Activated CD4-positive, alpha-beta memory T cell treated with anti-CD3 and anti-CD28 coated beads, Interleukin-2, amount 10 ng/mL, durations not matched to agents 7 days and 5 days (primary cell): ENCODE results near the gene HSPB7. TPM values are rescaled to one million over a fixed set of nuclear protein-coding genes. Genes with fewer than 3 reads are reported as not detected.
A peak's percentile ranks its signal among the peaks of the same experiment; 100 is the strongest.
"Not testable (repeated sequence)": the region's sequence is repeated elsewhere in the genome, so short reads cannot be mapped to it uniquely, and the experiment has no call there.

ENCODE experiments used
- CTCF ChIA-PET: fragments of 350-600 bp; sonication (Branson Sonifier 250); formaldehyde crosslinking; loops from one replicate; lab custom pipeline; 2021; ENCODE audit warnings: antibody characterized with exemption, inconsistent platforms; lab: Charles Lee
- POLR2A ChIA-PET: fragments of 350-600 bp; sonication (Branson Sonifier 250); formaldehyde crosslinking; loops from one replicate; lab custom pipeline; 2021; ENCODE audit warnings: antibody characterized with exemption; lab: Charles Lee
- DNase-seq: peaks from one replicate; pipeline ENCODE4 v3.0.0-alpha.2; 2020
- H3K27ac Mint-ChIP-seq: one replicate; pipeline ENCODE4 v1.8.0; 2021; ENCODE audit warnings: mild to moderate bottlenecking, mixed read lengths
- H3K27me3 Mint-ChIP-seq: one replicate; pipeline ENCODE4 v1.8.0; 2021; ENCODE audit warnings: mixed read lengths
- H3K36me3 Mint-ChIP-seq: one replicate; pipeline ENCODE4 v1.8.0; 2021; ENCODE audit warnings: low read depth, mixed read lengths
- H3K4me1 Mint-ChIP-seq: one replicate; pipeline ENCODE4 v1.8.0; 2021; ENCODE audit warnings: mixed read lengths
- H3K4me3 Mint-ChIP-seq: one replicate; pipeline ENCODE4 v1.8.0; 2021; ENCODE audit warnings: mild to moderate bottlenecking, mixed read lengths
- H3K9me3 Mint-ChIP-seq: one replicate; pipeline ENCODE4 v1.8.0; 2021; ENCODE audit warnings: mixed read lengths
- total RNA-seq, 2 experiments: library from RNA; stranded (reverse); gene quantifications; one replicate each; pipeline ENCODE4 v1.2.3, GENCODE V29; 2021

HSPB7 gene
- total RNA-seq, 2 experiments from 2014 or later = not detected

- H3K4me1 Mint-ChIP-seq = peaks cover 8% of the 10 kb centered on the region
- DNase-seq = no peak
- no peak overlapping the region for H3K4me3 Mint-ChIP-seq
- no peaks in the 10 kb centered on the region for H3K9me3 Mint-ChIP-seq
- ChIA-PET POLR2A (no interaction called here), CTCF (interaction anchor here (0.7 to 3.0 kb wide), 15 partner anchors 9 to 349 kb away, joined by 3 to 13 read pairs (median 4); partner anchors contain the start of gene ZBTB17)
- peaks cover 6% of the 10 kb centered on the region for H3K27me3 Mint-ChIP-seq
- no peaks in the 10 kb centered on the region for H3K36me3 Mint-ChIP-seq
- H3K27ac Mint-ChIP-seq = no peak overlapping the region
These were observed 11.0 kb downstream of the HSPB7 start for GRCh38 chr1:16006552-16007485.

- H3K27me3 Mint-ChIP-seq = peaks cover 3% of the 10 kb centered on the region
- no peaks in the 10 kb centered on the region for H3K9me3 Mint-ChIP-seq
- H3K36me3 Mint-ChIP-seq = no peaks in the 10 kb centered on the region
- POLR2A ChIA-PET = no interaction called here
- CTCF ChIA-PET = interaction anchor here (0.9 to 3.0 kb wide), 4 partner anchors 11 to 214 kb away, joined by 4 to 13 read pairs (median 6); no protein-coding TSS in a partner anchor
- no peak overlapping the region for H3K27ac Mint-ChIP-seq
- peaks cover 8% of the 10 kb centered on the region for H3K4me1 Mint-ChIP-seq
- no peak for DNase-seq
- H3K4me3 Mint-ChIP-seq = no peak overlapping the region
These were observed 11.8 kb downstream of the HSPB7 start for GRCh38 chr1:16006010-16006409.

- CTCF ChIA-PET = interaction anchor here (0.9 to 3.0 kb wide), 4 partner anchors 11 to 214 kb away, joined by 4 to 13 read pairs (median 6); no protein-coding TSS in a partner anchor
- H3K27ac Mint-ChIP-seq = no peak overlapping the region
- no peaks in the 10 kb centered on the region for H3K9me3 Mint-ChIP-seq
- peaks cover 6% of the 10 kb centered on the region for H3K27me3 Mint-ChIP-seq
- no peaks in the 10 kb centered on the region for H3K36me3 Mint-ChIP-seq
- H3K4me1 Mint-ChIP-seq = peaks cover 8% of the 10 kb centered on the region
- no peak overlapping the region for H3K4me3 Mint-ChIP-seq
- DNase-seq = no peak
- POLR2A ChIA-PET = no interaction called here
These were observed 12.2 kb downstream of the HSPB7 start for GRCh38 chr1:16005597-16005996.

- H3K4me3 Mint-ChIP-seq, H3K36me3 Mint-ChIP-seq, CTCF ChIA-PET, DNase-seq, H3K27ac Mint-ChIP-seq, H3K4me1 Mint-ChIP-seq, H3K9me3 Mint-ChIP-seq: not testable (repeated sequence)
- POLR2A ChIA-PET = interaction anchor here (0.6 kb wide), 1 partner anchor 232 kb away, joined by 4 read pairs; no protein-coding TSS in a partner anchor
- H3K27me3 Mint-ChIP-seq = peaks cover 13% of the 10 kb centered on the region
These were observed 16.6 kb downstream of the HSPB7 start for GRCh38 chr1:16001274-16001673.

GRCh38 chr1:15998929-15999328 is 18.9 kb downstream of the HSPB7 start:
- H3K27me3 Mint-ChIP-seq = peaks cover 13% of the 10 kb centered on the region
- POLR2A ChIA-PET = no interaction called here

GRCh38 chr1:15997637-15998280 is 20.1 kb downstream of the HSPB7 start:
- Mint-ChIP-seq H3K9me3 (no peaks in the 10 kb centered on the region), H3K36me3 (no peaks in the 10 kb centered on the region), H3K4me1 (no peaks in the 10 kb centered on the region), H3K27me3 (peaks cover 13% of the 10 kb centered on the region), H3K27ac (no peak overlapping the region), H3K4me3 (no peak overlapping the region)
- DNase-seq = no peak
- ChIA-PET CTCF (interaction anchor here (0.9 to 1.1 kb wide), 4 partner anchors 10 to 205 kb away, joined by 3 to 4 read pairs (median 4); no protein-coding TSS in a partner anchor), POLR2A (no interaction called here)

More at GRCh38 chr1:15998929-15999328, 18.9 kb downstream of the HSPB7 start:
- Mint-ChIP-seq H3K4me3 (no peak overlapping the region), H3K27ac (no peak overlapping the region), H3K4me1 (no peaks in the 10 kb centered on the region), H3K9me3 (no peaks in the 10 kb centered on the region), H3K36me3 (no peaks in the 10 kb centered on the region)
- CTCF ChIA-PET = no interaction called here
- no peak for DNase-seq

GRCh38 chr1:15997076-15997585 is 20.7 kb downstream of the HSPB7 start:
- ChIA-PET CTCF (interaction anchor here (0.9 kb wide), 1 partner anchor 181 kb away, joined by 4 read pairs; no protein-coding TSS in a partner anchor), POLR2A (no interaction called here)
- no peaks in the 10 kb centered on the region for H3K36me3 Mint-ChIP-seq
- H3K27me3 Mint-ChIP-seq = peaks cover 13% of the 10 kb centered on the region
- no peak overlapping the region for H3K4me3 Mint-ChIP-seq
- no peaks in the 10 kb centered on the region for H3K4me1 Mint-ChIP-seq
- no peak for DNase-seq
- no peak overlapping the region for H3K27ac Mint-ChIP-seq
- no peaks in the 10 kb centered on the region for H3K9me3 Mint-ChIP-seq

- ChIA-PET CTCF (interaction anchor here (1.4 to 2.0 kb wide), 3 partner anchors 11 to 203 kb away, joined by 4 to 14 read pairs (median 4); no protein-coding TSS in a partner anchor), POLR2A (no interaction called here)
- DNase-seq = peak; percentile 58
- H3K9me3 Mint-ChIP-seq = no peaks in the 10 kb centered on the region
- H3K27ac Mint-ChIP-seq = no peak overlapping the region
- peaks cover 9% of the 10 kb centered on the region for H3K27me3 Mint-ChIP-seq
- no peaks in the 10 kb centered on the region for H3K4me1 Mint-ChIP-seq
- no peak overlapping the region for H3K4me3 Mint-ChIP-seq
- no peaks in the 10 kb centered on the region for H3K36me3 Mint-ChIP-seq
These were observed 23.1 kb downstream of the HSPB7 start for GRCh38 chr1:15994590-15995351.

- Mint-ChIP-seq H3K27me3 (peaks cover 7% of the 10 kb centered on the region), H3K36me3 (no peaks in the 10 kb centered on the region), H3K4me3 (no peak overlapping the region), H3K9me3 (no peaks in the 10 kb centered on the region), H3K4me1 (no peaks in the 10 kb centered on the region), H3K27ac (no peak overlapping the region)
- DNase-seq = no peak
- CTCF ChIA-PET = interaction anchor here (1.0 to 2.0 kb wide), 2 partner anchors 46 to 179 kb away, joined by 3 to 14 read pairs; no protein-coding TSS in a partner anchor
- POLR2A ChIA-PET = no interaction called here
These were observed 23.8 kb downstream of the HSPB7 start for GRCh38 chr1:15994081-15994480.

GRCh38 chr1:15993666-15994065 is 24.2 kb downstream of the HSPB7 start:
- Mint-ChIP-seq H3K9me3 (no peaks in the 10 kb centered on the region), H3K27ac (no peak overlapping the region), H3K36me3 (no peaks in the 10 kb centered on the region), H3K4me3 (no peak overlapping the region), H3K4me1 (no peaks in the 10 kb centered on the region), H3K27me3 (peaks cover 2% of the 10 kb centered on the region)
- ChIA-PET POLR2A (no interaction called here), CTCF (interaction anchor here (1.0 to 2.0 kb wide), 2 partner anchors 45 to 178 kb away, joined by 3 to 14 read pairs; no protein-coding TSS in a partner anchor)
- DNase-seq = no peak

- H3K27me3 Mint-ChIP-seq = peaks cover under 1% of the 10 kb centered on the region
- H3K4me1 Mint-ChIP-seq = no peaks in the 10 kb centered on the region
- H3K9me3 Mint-ChIP-seq = no peaks in the 10 kb centered on the region
- H3K4me3 Mint-ChIP-seq = no peak overlapping the region
- H3K36me3 Mint-ChIP-seq = no peaks in the 10 kb centered on the region
- H3K27ac Mint-ChIP-seq = no peak overlapping the region
- ChIA-PET CTCF (interaction anchor here (1.0 kb wide), 1 partner anchor 45 kb away, joined by 3 read pairs; no protein-coding TSS in a partner anchor), POLR2A (no interaction called here)
- DNase-seq = no peak
These were observed 25.0 kb downstream of the HSPB7 start for GRCh38 chr1:15992582-15993500.
